HUES48 (cell line): ENCODE results near the gene SMC6.

ENCODE experiments used
- H3K27ac ChIP-seq: one replicate; pipeline ENCODE4 v1.7.0; 2013; ENCODE audit warnings: low read depth, low read length, inconsistent platforms
- H3K27me3 ChIP-seq: 2 replicates; pipeline ENCODE4 v1.6.1; 2013; ENCODE audit warnings: mild to moderate bottlenecking, low read length; ENCODE audit not compliant: control insufficient read depth, insufficient read depth
- H3K36me3 ChIP-seq: 2 replicates; pipeline ENCODE4 v1.6.1; 2013; ENCODE audit warnings: low read length; ENCODE audit not compliant: control insufficient read depth, insufficient read depth
- H3K4me1 ChIP-seq: 2 replicates; pipeline ENCODE4 v1.6.1; 2013; ENCODE audit warnings: mild to moderate bottlenecking, low read length; ENCODE audit not compliant: control insufficient read depth, insufficient read depth
- H3K4me3 ChIP-seq: 2 replicates; pipeline ENCODE4 v1.5.1; 2013; ENCODE audit warnings: mild to moderate bottlenecking, low read depth, low read length
- H3K9ac ChIP-seq: 2 replicates; pipeline ENCODE4 v1.6.1; 2013; ENCODE audit warnings: mild to moderate bottlenecking, low read depth, low read length, moderate library complexity
- H3K9me3 ChIP-seq: 2 replicates; pipeline ENCODE4 v1.6.1; 2013; ENCODE audit warnings: low read length; ENCODE audit not compliant: control insufficient read depth, insufficient read depth

SMC6 gene

DNA sequence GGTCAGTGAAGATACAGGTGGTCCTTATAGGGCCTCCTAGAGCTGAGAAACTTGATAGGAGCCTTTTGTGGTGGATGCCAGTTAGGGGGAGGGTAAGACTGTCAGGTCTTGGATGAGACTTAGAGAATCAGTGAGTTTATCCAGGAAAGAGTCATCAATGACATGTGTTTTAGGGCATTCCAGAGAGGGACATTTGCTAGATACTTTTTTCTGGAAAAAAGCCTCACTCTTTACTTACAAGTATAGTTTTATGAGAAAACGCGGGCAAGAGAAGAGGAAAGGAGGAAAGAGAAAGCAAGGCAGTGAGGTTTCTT is 38.2 kb upstream of the SMC6 start:
- Histone ChIP-seq H3K9ac (no peak overlapping the region), H3K4me1 (no peaks in the 10 kb centered on the region), H3K36me3 (no peaks in the 10 kb centered on the region), H3K9me3 (no peaks in the 10 kb centered on the region), H3K27me3 (no peaks in the 10 kb centered on the region), H3K27ac (no peak overlapping the region), H3K4me3 (no peak overlapping the region)

DNA sequence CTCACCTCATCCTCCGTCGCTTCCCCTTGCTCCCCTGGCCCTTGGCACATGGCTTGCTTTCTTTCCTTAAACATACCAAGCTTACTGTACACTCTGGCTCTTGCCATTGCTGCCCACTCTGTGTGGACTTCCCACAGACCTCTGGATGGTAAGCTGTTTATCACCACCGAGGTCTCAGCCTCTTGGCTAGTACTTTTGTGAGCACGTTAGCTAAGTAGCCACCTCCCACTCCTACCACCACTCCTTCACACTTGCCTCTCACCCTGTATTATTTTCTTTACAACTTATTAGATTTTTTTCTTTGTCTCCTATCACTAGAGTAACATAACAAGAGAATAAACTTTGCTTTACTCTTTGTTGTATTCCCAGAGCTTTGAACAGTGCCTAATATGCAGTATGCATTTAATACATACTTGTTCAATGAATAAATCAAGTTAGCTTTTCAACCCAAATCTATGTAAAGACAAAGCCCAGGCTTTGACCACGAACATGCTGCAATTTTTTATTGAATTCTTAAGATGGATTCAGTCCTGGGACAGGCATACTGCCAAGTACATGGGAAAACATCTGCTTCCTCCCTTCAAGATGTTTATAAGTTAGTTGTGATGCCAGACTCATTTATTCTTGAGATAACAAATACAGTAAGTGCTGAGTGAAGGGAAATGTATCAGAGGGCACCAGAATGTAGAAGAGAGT is 37.7 kb upstream of the SMC6 start:
- Histone ChIP-seq H3K4me1 (0 out of 2 replicates have a peak, but pooled peaks cover 2% of the 10 kb centered on the region), H3K36me3 (no peaks in the 10 kb centered on the region), H3K9ac (no peak overlapping the region), H3K27me3 (no peaks in the 10 kb centered on the region), H3K4me3 (no peak overlapping the region), H3K27ac (no peak overlapping the region), H3K9me3 (no peaks in the 10 kb centered on the region)

DNA sequence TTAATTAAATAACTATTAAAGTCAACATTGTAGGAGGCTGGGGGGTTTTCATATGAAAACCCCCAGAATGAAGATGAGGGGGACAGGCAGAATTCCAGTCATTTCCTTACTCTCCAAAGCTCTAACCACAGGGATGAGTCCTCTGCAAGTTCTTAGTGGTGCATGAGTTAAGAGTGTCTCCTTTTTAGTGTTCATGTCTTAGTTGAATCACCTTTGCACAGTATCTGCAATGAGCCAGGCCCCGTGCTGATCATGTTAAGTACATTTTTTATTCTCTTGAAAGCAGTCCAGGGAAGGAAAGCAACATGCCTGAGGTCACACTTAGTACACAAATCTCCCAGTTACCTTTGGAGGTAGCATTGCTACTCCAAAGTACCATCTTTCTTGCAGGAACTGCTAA is 36.9 kb upstream of the SMC6 start:
- no peak overlapping the region for H3K4me3 ChIP-seq
- no peaks in the 10 kb centered on the region for H3K9me3 ChIP-seq
- no peaks in the 10 kb centered on the region for H3K36me3 ChIP-seq
- no peaks in the 10 kb centered on the region for H3K27me3 ChIP-seq
- H3K4me1 ChIP-seq: 0 out of 2 replicates have a peak, but pooled peaks cover 6% of the 10 kb centered on the region
- H3K27ac ChIP-seq: no peak overlapping the region
- H3K9ac ChIP-seq: no peak overlapping the region

DNA sequence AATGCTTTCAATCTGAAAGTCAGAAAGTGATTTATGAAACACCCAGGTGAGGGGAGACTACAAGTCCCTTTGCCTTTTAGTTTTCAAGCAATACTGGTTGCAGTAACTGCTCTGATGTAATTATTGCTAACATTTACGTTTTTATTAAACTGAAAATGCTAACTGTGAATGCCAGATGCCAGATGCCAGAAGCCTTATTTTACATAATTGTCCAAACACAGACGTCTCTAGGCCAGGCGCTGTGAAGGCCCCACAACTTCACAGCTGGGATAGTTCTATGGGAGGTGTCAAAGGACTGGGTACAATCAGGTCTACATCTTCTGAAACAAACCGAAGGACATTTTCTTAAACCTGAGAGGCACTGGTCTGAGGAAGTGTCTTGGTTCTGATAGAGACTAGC is 35.2 kb upstream of the SMC6 start:
- Histone ChIP-seq H3K9ac (no peak overlapping the region), H3K4me1 (0 out of 2 replicates have a peak, but pooled peaks cover 6% of the 10 kb centered on the region), H3K9me3 (no peaks in the 10 kb centered on the region), H3K27me3 (no peaks in the 10 kb centered on the region), H3K36me3 (no peaks in the 10 kb centered on the region), H3K4me3 (no peak overlapping the region), H3K27ac (no peak overlapping the region)

DNA sequence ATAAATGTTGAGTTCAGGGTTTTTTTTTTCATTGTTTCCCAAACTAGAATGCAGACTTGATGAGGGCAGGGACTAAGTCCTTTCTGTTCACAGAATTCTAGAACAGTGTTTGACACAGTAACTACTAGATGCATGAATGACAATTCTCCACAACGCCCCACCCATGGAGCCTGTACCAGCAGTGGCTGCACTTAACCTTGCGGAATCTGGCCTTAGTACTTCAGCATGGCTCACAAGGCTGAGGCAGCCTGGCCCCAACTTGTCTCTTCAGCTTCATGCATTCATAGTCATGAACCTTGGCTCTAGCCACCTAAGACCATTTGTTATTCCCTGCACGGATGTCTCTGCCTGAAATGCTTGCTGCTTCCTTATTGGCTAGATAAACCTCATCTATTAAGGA is 33.1 kb upstream of the SMC6 start:
- H3K9ac ChIP-seq: no peak overlapping the region
- H3K36me3 ChIP-seq: peaks cover 7% of the 10 kb centered on the region
- H3K27me3 ChIP-seq: no peaks in the 10 kb centered on the region
- H3K4me3 ChIP-seq: no peak overlapping the region
- H3K9me3 ChIP-seq: no peaks in the 10 kb centered on the region
- H3K27ac ChIP-seq: no peak overlapping the region
- 0 out of 2 replicates have a peak, but pooled peaks cover 6% of the 10 kb centered on the region for H3K4me1 ChIP-seq

DNA sequence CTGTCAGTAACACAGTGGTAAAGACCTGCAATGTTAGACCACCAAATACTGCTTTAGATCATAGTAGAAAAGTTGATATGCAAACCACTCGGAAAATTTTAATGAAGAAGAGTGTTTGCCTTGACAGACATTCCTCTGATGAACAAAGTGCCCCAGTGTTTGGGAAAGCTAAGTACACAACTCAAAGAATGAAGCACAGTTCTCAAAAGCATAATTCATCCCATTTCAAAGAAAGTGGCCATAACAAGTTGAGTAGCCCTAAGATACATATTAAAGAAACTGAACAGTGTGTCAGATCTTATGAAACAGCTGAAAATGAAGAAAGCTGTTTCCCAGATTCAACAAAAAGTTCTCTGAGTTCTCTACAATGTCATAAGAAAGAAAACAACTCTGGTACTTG is 27.9 kb upstream of the SMC6 start:
- 0 out of 2 replicates have a peak, but pooled peaks cover 6% of the 10 kb centered on the region for H3K4me1 ChIP-seq
- H3K4me3 ChIP-seq: no peak overlapping the region
- no peaks in the 10 kb centered on the region for H3K9me3 ChIP-seq
- peaks cover 52% of the 10 kb centered on the region for H3K36me3 ChIP-seq
- no peak overlapping the region for H3K9ac ChIP-seq
- H3K27ac ChIP-seq: no peak overlapping the region
- H3K27me3 ChIP-seq: no peaks in the 10 kb centered on the region

DNA sequence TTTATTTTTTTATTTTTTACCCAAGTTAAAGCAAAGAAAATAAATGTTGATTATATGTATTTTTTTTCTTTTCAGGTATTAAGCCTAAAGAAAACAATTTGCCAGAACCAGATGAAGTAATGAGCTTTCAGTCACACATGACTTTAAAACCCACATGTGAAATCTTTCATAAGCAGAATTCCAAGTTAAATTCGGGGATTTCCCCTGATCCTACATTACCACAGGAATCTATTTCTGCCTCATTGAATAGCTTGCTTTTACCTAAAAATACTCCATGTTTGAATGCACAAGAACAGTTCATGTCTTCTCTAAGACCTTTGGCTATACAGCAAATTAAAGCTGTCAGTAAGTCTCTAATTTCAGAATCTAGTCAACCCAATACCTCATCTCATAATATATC is 26.9 kb upstream of the SMC6 start:
- Histone ChIP-seq H3K4me1 (no peaks in the 10 kb centered on the region), H3K9ac (no peak overlapping the region), H3K27ac (no peak overlapping the region), H3K4me3 (no peak overlapping the region), H3K36me3 (peaks cover 60% of the 10 kb centered on the region), H3K27me3 (no peaks in the 10 kb centered on the region), H3K9me3 (no peaks in the 10 kb centered on the region)

DNA sequence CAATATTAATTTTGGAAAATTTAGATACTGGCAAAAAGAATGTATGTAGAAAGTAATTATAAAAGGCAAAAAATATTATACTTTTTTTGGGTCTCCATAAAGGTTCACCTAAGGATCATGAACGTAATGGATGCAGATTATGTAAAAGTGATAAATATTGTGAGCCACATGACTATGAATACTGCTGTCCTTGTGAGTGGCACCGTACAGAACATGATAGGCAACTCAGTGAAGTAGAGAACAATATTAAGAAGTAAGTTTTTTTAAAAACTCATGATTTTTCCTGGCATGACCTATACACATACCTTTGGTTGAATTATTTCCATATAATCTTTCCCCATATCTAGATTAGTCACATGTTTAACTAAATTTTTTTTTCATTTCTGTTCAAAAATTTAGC is 18.9 kb upstream of the SMC6 start:
- H3K4me1 ChIP-seq: no peaks in the 10 kb centered on the region
- H3K27ac ChIP-seq: no peak overlapping the region
- H3K4me3 ChIP-seq: no peak overlapping the region
- no peaks in the 10 kb centered on the region for H3K27me3 ChIP-seq
- peaks cover 91% of the 10 kb centered on the region for H3K36me3 ChIP-seq
- H3K9ac ChIP-seq: no peak overlapping the region
- H3K9me3 ChIP-seq: no peaks in the 10 kb centered on the region

DNA sequence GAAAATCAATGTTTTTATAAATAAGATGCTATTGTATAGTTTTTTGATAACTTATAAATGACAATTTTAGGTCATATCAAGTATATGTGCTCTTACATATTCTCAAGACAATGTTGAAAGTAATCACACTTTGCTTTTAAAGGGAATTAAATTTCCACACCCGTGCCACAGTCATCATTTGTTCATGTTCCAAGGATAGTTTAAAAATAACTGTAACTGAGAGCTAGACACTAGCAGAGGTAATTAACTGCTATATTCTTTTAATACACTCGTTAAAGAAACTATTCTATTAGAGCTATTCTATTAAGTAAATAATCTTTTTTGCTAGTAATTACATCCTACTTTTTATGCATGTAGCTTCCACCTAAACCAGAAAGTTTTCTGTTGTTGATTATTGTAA is 18.3 kb upstream of the SMC6 start:
- Histone ChIP-seq H3K4me1 (no peaks in the 10 kb centered on the region), H3K9ac (no peak overlapping the region), H3K9me3 (no peaks in the 10 kb centered on the region), H3K27ac (no peak overlapping the region), H3K4me3 (no peak overlapping the region), H3K36me3 (peaks cover 93% of the 10 kb centered on the region), H3K27me3 (no peaks in the 10 kb centered on the region)

DNA sequence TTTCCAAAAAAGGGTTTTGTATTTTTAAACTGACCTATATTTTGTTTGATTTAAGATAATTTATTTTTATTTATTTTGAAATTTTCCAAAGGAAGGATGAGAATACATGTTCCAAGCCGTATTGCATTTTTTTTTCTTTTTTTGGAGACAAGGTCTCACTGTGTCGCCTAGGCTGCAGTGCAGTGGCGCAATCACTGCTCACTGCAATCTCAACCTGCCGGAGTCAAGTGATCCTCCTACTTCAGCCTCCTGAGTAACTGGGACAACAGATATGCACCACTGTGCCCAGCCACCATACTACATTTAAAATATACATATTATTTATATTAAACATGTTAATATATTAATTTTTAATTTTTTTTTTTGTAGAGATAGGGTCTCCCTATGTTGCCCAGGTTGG is 15.3 kb upstream of the SMC6 start:
- no peaks in the 10 kb centered on the region for H3K4me1 ChIP-seq
- no peak overlapping the region for H3K9ac ChIP-seq
- H3K9me3 ChIP-seq: no peaks in the 10 kb centered on the region
- peaks cover 91% of the 10 kb centered on the region for H3K36me3 ChIP-seq
- H3K27me3 ChIP-seq: no peaks in the 10 kb centered on the region
- no peak overlapping the region for H3K27ac ChIP-seq
- H3K4me3 ChIP-seq: no peak overlapping the region

DNA sequence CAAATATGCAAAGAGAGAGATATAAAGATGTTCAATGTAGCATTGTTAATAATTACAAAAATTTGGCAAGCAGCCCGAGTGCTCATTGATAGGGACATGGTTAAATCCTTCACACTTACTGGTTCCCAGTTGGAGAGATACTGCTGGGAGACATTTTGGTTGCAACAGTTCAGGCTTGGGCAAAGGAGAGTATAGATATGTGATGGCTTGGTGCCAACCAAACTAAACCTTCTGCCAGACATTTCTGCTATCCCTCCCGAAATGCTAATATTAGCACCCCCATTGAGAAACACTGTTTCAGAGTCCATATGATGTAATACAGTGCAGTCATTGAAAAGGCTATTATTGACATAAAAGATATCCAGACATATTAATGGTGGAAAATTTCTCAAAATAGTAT is 11.8 kb upstream of the SMC6 start:
- H3K9me3 ChIP-seq: no peaks in the 10 kb centered on the region
- peaks cover 84% of the 10 kb centered on the region for H3K36me3 ChIP-seq
- no peaks in the 10 kb centered on the region for H3K27me3 ChIP-seq
- no peak overlapping the region for H3K4me3 ChIP-seq
- H3K4me1 ChIP-seq: no peaks in the 10 kb centered on the region
- no peak overlapping the region for H3K9ac ChIP-seq
- no peak overlapping the region for H3K27ac ChIP-seq
